Right lobe of liver (tissue), 4 donors: ENCODE measurements around the gene RBMS3.

Experiments used
- POLR2A ChIP-seq: fragments of 450-650 bp; IDR thresholded peaks from one replicate; pipeline ENCODE4 v1.6.1; 2017; ENCODE audit warnings: antibody characterized with exemption, mild to moderate bottlenecking
- TF ChIP-seq, protein P1 (sequence below), 4 donors: fragments of 200-600 bp in 3 of 4; fragments of 450-650 bp in 1 of 4; IDR thresholded peaks; one replicate each; pipeline versions ENCODE4 v1.5.1 to v1.8.0; 2016 to 2022; ENCODE audit warnings: antibody characterized with exemption in 4 of 4, mild to moderate bottlenecking in 2 of 4
- donor health status: DM: no; HTN: no; CAD: no.
- donor health status: DM: no; HTN: no; CAD: no.
- donor health status: DM: no; HTN: yes; CAD: no.

DNA sequence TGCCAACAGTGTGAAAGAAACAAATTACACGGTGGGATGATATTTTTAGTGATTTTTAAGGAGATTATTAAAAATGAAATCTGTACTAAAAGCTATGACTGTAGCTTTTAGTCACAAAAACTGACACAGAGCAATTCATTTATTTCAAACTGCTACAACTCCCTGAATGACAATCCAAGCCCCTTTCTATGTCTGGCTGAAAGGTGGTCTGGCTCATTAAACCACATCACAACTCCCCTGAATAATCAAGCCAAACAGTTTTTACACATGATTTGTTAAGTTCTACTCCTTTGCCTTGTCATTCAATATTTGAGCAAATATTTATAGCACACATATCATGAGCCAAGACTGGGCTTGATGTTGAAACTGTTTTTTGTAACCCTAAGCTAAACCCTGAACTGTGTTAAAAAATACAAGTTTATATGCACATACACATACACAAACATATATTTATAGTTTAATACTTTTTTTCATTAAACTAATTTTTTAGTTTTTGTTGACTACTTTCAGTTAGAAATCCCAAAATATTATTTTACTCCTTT is 125.5 kb downstream of the RBMS3 start:
- TF ChIP-seq, protein P1, sequence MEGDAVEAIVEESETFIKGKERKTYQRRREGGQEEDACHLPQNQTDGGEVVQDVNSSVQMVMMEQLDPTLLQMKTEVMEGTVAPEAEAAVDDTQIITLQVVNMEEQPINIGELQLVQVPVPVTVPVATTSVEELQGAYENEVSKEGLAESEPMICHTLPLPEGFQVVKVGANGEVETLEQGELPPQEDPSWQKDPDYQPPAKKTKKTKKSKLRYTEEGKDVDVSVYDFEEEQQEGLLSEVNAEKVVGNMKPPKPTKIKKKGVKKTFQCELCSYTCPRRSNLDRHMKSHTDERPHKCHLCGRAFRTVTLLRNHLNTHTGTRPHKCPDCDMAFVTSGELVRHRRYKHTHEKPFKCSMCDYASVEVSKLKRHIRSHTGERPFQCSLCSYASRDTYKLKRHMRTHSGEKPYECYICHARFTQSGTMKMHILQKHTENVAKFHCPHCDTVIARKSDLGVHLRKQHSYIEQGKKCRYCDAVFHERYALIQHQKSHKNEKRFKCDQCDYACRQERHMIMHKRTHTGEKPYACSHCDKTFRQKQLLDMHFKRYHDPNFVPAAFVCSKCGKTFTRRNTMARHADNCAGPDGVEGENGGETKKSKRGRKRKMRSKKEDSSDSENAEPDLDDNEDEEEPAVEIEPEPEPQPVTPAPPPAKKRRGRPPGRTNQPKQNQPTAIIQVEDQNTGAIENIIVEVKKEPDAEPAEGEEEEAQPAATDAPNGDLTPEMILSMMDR (IDR thresholded peaks at IDR 0.05): no peak
- TF ChIP-seq POLR2A: no peak
